ENCODE data around the gene STXBP4. TPM values are rescaled to one million over a fixed set of nuclear protein-coding genes. Genes with fewer than 3 reads are reported as not detected.
A peak's percentile ranks its signal among the peaks of the same experiment; 100 is the strongest.

STXBP4 gene
- total RNA-seq, 2 experiments from 2014 or later: 5.1 to 5.4 TPM

GRCh38 chr17:55005520-55005919, 37.0 kb downstream of the STXBP4 start:
- peak in 3 of 14 experiments; percentile 0 to 13 (median 11) for DNase-seq
- Histone ChIP-seq H3K9me3 (ENCODE audit: control insufficient read depth in 1 of 2, insufficient read depth in 1 of 2, low read length in 2 of 2) (no peaks in the 10 kb centered on the region), H3K4me3 (ENCODE audit: low read length) (no peak overlapping the region), H3K27ac (ENCODE audit: low read depth in 1 of 2, low read length in 2 of 2) (no peak overlapping the region), H3K4me1 (ENCODE audit: insufficient read depth, low read length) (no peaks in the 10 kb centered on the region), H3K36me3 (ENCODE audit: insufficient read depth, low read length) (no peaks in the 10 kb centered on the region), H3K27me3 (ENCODE audit: control insufficient read depth in 1 of 2, insufficient read depth in 2 of 2, low read length in 2 of 2) (no peaks in the 10 kb centered on the region)
- Mint-ChIP-seq H3K27ac (no peak overlapping the region), H3K27me3 (no peaks in the 10 kb centered on the region), H3K4me3 (no peak overlapping the region), H3K9me3 (no peaks in the 10 kb centered on the region), H3K36me3 (ENCODE audit: low read depth) (peaks cover 23% of the 10 kb centered on the region), H3K4me1 (ENCODE audit: low read depth) (no peaks in the 10 kb centered on the region)
- peak; percentile 26 for TF ChIP-seq CTCF (IDR thresholded peaks at IDR 0.05)
- no peak for ATAC-seq (ENCODE audit: poor library complexity)
- POLR2A ChIA-PET: no interaction called here
- intact Hi-C loops (cut with DNase I, micrococcal nuclease): no loop called here
- CTCF ChIA-PET: interaction anchor here (0.6 to 1.9 kb wide), 2 partner anchors 12 to 416 kb away, joined by 3 to 5 read pairs; partner anchors contain the start of gene MMD

- ChIA-PET CTCF (no interaction called here), POLR2A (no interaction called here)
- DNase-seq: no peak
- no peaks in the 10 kb centered on the region for H3K4me1 Mint-ChIP-seq (ENCODE audit: low read depth)
- intact Hi-C loops (cut with DNase I, micrococcal nuclease): no loop called here
- no peak overlapping the region for H3K27ac Mint-ChIP-seq
- H3K4me1 ChIP-seq (ENCODE audit: insufficient read depth, low read length): no peaks in the 10 kb centered on the region
- H3K4me3 Mint-ChIP-seq: no peak overlapping the region
- H3K27me3 ChIP-seq (ENCODE audit: control insufficient read depth in 1 of 2, insufficient read depth in 2 of 2, low read length in 2 of 2): no peaks in the 10 kb centered on the region
- TF ChIP-seq CTCF (IDR thresholded peaks at IDR 0.05): no peak
- ATAC-seq (ENCODE audit: poor library complexity): no peak
- H3K9me3 Mint-ChIP-seq: no peaks in the 10 kb centered on the region
- H3K27me3 Mint-ChIP-seq: no peaks in the 10 kb centered on the region
- no peaks in the 10 kb centered on the region for H3K9me3 ChIP-seq (ENCODE audit: control insufficient read depth in 1 of 2, insufficient read depth in 1 of 2, low read length in 2 of 2)
- no peak overlapping the region for H3K4me3 ChIP-seq (ENCODE audit: low read length)
- no peak overlapping the region for H3K27ac ChIP-seq (ENCODE audit: low read depth in 1 of 2, low read length in 2 of 2)
- H3K36me3 ChIP-seq (ENCODE audit: insufficient read depth, low read length): no peaks in the 10 kb centered on the region
- peaks cover 12% of the 10 kb centered on the region for H3K36me3 Mint-ChIP-seq (ENCODE audit: low read depth)
Observed at GRCh38 chr17:55023626-55024025, 55.1 kb downstream of the STXBP4 start.

- H3K4me1 Mint-ChIP-seq (ENCODE audit: low read depth): no peaks in the 10 kb centered on the region
- CTCF ChIA-PET: no interaction called here
- TF ChIP-seq CTCF (IDR thresholded peaks at IDR 0.05): no peak
- no peak overlapping the region for H3K27ac Mint-ChIP-seq
- intact Hi-C loops (cut with DNase I, micrococcal nuclease): no loop called here
- DNase-seq (peak in 2 of 14 experiments; percentile 21 to 25), ATAC-seq (ENCODE audit: poor library complexity) (no peak)
- no peak overlapping the region for H3K4me3 Mint-ChIP-seq
- Histone ChIP-seq H3K36me3 (ENCODE audit: insufficient read depth, low read length) (no peaks in the 10 kb centered on the region), H3K4me3 (ENCODE audit: low read length) (no peak overlapping the region), H3K9me3 (ENCODE audit: control insufficient read depth in 1 of 2, insufficient read depth in 1 of 2, low read length in 2 of 2) (no peaks in the 10 kb centered on the region), H3K27ac (ENCODE audit: low read depth in 1 of 2, low read length in 2 of 2) (no peak overlapping the region), H3K27me3 (ENCODE audit: control insufficient read depth in 1 of 2, insufficient read depth in 2 of 2, low read length in 2 of 2) (no peaks in the 10 kb centered on the region), H3K4me1 (ENCODE audit: insufficient read depth, low read length) (no peaks in the 10 kb centered on the region)
- H3K36me3 Mint-ChIP-seq (ENCODE audit: low read depth): peaks cover 6% of the 10 kb centered on the region
- no peaks in the 10 kb centered on the region for H3K9me3 Mint-ChIP-seq
- POLR2A ChIA-PET: no interaction called here
- H3K27me3 Mint-ChIP-seq: no peaks in the 10 kb centered on the region
Observed at GRCh38 chr17:55037828-55038227, 69.3 kb downstream of the STXBP4 start.
